Stomach (tissue), 4 donors: Measurements from ENCODE around the gene FOXO6.

Experiments used
- EP300 ChIP-seq: sonication (generic); formaldehyde crosslinking; IDR thresholded peaks from one replicate; pipeline ENCODE4 v1.6.1; 2017; ENCODE audit warnings: antibody characterized with exemption
- POLR2A ChIP-seq, 4 donors: fragments of 450-650 bp; IDR thresholded peaks; one replicate each; pipeline ENCODE4 v1.6.1; 2016; ENCODE audit warnings: antibody characterized with exemption in 4 of 4, control low read depth in 2 of 4, mild to moderate bottlenecking in 1 of 4, moderate library complexity in 1 of 4
- POLR2AphosphoS5 ChIP-seq, 3 donors: sonication (generic); formaldehyde crosslinking; IDR thresholded peaks; one replicate each; pipeline ENCODE4 v1.6.1; 2016; ENCODE audit warnings: antibody characterized with exemption in 3 of 3
- TF ChIP-seq, protein P1 (sequence below), 7 experiments: fragments of 450-650 bp in 4 of 7; fragments of 200-600 bp in 3 of 7; sonication (generic) in 3 of 7; IDR thresholded peaks; one replicate each; pipeline ENCODE4 v1.5.1; 2016 to 2019; ENCODE audit warnings: antibody characterized with exemption in 7 of 7, control low read depth in 2 of 7, mild to moderate bottlenecking in 1 of 7

DNA sequence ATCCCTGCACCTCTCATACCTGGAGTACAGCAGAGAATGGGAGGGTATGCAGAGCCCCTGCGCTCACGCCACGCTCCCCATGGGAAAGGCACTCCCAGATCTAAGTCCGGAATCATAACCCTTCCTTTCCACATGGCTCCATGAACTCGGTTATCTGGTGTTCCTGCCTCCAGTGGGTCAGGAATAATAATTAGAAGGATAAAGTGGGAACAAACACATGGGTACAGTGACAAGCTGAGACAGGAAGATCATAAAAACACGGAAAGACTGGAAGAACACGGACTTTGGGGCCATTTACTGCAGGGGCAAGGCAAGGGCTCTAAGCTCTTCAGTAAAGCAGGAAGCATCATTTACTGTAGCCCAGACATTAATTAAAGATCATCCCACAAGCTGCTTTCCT is 48.6 kb downstream of the FOXO6 start:
- TF ChIP-seq, protein P1, sequence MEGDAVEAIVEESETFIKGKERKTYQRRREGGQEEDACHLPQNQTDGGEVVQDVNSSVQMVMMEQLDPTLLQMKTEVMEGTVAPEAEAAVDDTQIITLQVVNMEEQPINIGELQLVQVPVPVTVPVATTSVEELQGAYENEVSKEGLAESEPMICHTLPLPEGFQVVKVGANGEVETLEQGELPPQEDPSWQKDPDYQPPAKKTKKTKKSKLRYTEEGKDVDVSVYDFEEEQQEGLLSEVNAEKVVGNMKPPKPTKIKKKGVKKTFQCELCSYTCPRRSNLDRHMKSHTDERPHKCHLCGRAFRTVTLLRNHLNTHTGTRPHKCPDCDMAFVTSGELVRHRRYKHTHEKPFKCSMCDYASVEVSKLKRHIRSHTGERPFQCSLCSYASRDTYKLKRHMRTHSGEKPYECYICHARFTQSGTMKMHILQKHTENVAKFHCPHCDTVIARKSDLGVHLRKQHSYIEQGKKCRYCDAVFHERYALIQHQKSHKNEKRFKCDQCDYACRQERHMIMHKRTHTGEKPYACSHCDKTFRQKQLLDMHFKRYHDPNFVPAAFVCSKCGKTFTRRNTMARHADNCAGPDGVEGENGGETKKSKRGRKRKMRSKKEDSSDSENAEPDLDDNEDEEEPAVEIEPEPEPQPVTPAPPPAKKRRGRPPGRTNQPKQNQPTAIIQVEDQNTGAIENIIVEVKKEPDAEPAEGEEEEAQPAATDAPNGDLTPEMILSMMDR (IDR thresholded peaks at IDR 0.05), result no peak
- TF ChIP-seq POLR2A (IDR thresholded peaks at IDR 0.05) (no peak), EP300 (no peak), POLR2AphosphoS5 (IDR thresholded peaks at IDR 0.05) (no peak)
